ENCODE data around the gene CRADD.

- no peak for TF ChIP-seq CTCF (IDR thresholded peaks at IDR 0.05)
- TF ChIP-seq POLR2A (IDR thresholded peaks at IDR 0.05), result no peak
Measured at GRCh38 chr12:93776581-93777018, 99.4 kb downstream of the CRADD start.
